ENCODE data around the gene RHOBTB3. TPM values are rescaled to one million over a fixed set of nuclear protein-coding genes. Genes with fewer than 3 reads are reported as not detected.
"Not testable (repeated sequence)": the region's sequence is repeated elsewhere in the genome, so short reads cannot be mapped to it uniquely, and the experiment has no call there.

The RHOBTB3 gene
- total RNA-seq, 4 donors from 2014 or later: 31.0 to 74.2 (median 46.3) TPM

- 87% methylated on average over 27 of the region's 27 CpGs for WGBS
- Histone ChIP-seq H3K4me1 (no peaks in the 10 kb centered on the region), H3K4me3 (no peak overlapping the region), H3K9me3 (no peaks in the 10 kb centered on the region), H3K27me3 (no peaks in the 10 kb centered on the region), H3K27ac (no peak overlapping the region), H3K36me3 (no peaks in the 10 kb centered on the region)
- DNase-seq (ENCODE audit: low spot score in 2 of 2): no peak
- TF ChIP-seq CTCF (IDR thresholded peaks at IDR 0.05) (no peak), POLR2A (IDR thresholded peaks at IDR 0.05) (no peak), EP300 (IDR thresholded peaks at IDR 0.05) (no peak), POLR2AphosphoS5 (IDR thresholded peaks at IDR 0.05) (no peak)
Observed at GRCh38 chr5:95711501-95712346, 19.4 kb upstream of the RHOBTB3 start.

DNA sequence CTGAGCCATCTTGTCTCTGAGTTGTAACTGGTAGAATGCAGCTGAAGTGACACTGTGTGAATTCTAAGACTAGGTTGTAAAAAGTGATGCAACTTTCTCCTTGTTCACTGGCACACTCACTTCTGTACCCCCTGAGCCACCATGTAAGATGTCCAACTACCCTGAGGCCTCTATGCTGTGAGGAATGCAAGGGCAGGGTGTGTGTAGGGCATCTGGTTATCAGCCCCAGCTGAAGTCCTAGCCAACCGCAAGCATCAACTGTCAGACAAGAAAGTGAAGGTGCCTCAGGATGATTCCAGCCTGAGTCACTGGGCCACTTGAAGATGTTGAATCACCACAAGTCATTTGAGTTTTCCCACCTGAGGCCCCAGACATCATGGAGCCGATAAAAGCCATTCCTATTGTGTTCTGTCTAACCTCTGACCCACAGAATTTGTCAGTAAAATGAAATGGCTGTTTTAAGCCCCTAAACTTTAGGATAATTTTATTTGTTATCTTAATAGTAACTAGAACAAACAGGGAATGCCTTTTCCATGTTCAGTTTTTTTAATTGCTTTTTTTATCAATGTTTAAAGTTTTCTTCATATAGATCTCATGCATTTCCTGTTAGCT is 18.7 kb upstream of the RHOBTB3 start:
- H3K4me3 ChIP-seq: no peak overlapping the region
- H3K27me3 ChIP-seq: no peaks in the 10 kb centered on the region
- TF ChIP-seq CTCF (IDR thresholded peaks at IDR 0.05): no peak
- no peak for TF ChIP-seq EP300 (IDR thresholded peaks at IDR 0.05)
- TF ChIP-seq POLR2A (IDR thresholded peaks at IDR 0.05): no peak
- no peak for TF ChIP-seq POLR2AphosphoS5 (IDR thresholded peaks at IDR 0.05)
- no peak for DNase-seq (ENCODE audit: low spot score in 2 of 2)
- H3K27ac ChIP-seq: no peak overlapping the region
- H3K9me3 ChIP-seq: no peaks in the 10 kb centered on the region
- WGBS: 57% methylated on average over 2 of the region's 2 CpGs
- H3K36me3 ChIP-seq: no peaks in the 10 kb centered on the region
- H3K4me1 ChIP-seq: no peaks in the 10 kb centered on the region

DNA sequence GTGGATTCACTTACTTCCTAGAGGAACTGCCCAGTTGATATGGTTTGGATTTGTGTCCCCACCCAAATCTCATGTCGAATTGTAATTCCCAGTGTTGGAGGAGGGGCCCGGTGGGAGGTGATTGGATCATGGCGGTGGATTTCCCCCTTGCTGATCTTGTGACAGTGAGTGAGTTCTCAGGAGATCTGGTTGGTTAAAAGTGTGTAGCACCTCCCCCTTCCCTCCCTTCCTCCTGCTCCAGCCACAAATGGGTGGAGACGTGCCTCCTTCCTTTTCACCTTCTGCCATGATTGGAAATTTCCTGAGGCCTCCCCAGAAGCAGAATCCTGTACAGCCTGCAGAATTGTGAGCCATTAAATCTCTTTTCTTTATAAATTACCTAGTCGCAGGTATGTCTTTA is 17.9 kb upstream of the RHOBTB3 start:
- not testable (repeated sequence) for H3K9me3 ChIP-seq; H3K36me3 ChIP-seq; H3K4me3 ChIP-seq; DNase-seq (ENCODE audit: low spot score in 2 of 2); H3K27ac ChIP-seq; H3K4me1 ChIP-seq; H3K27me3 ChIP-seq
- WGBS: 92% methylated on average over 5 of the region's 5 CpGs

GRCh38 chr5:95713960-95714710 is 17.0 kb upstream of the RHOBTB3 start:
- H3K9me3 ChIP-seq: no peaks in the 10 kb centered on the region
- no peaks in the 10 kb centered on the region for H3K36me3 ChIP-seq
- H3K4me3 ChIP-seq: no peak overlapping the region
- WGBS: 94% methylated on average over 4 of the region's 4 CpGs
- TF ChIP-seq EP300 (IDR thresholded peaks at IDR 0.05) (no peak), POLR2AphosphoS5 (IDR thresholded peaks at IDR 0.05) (no peak), POLR2A (IDR thresholded peaks at IDR 0.05) (no peak), CTCF (IDR thresholded peaks at IDR 0.05) (no peak)
- H3K27ac ChIP-seq: no peak overlapping the region
- no peak for DNase-seq (ENCODE audit: low spot score in 2 of 2)
- H3K27me3 ChIP-seq: no peaks in the 10 kb centered on the region
- no peaks in the 10 kb centered on the region for H3K4me1 ChIP-seq

GRCh38 chr5:95715799-95716461 is 15.2 kb upstream of the RHOBTB3 start:
- Histone ChIP-seq H3K36me3 (no peaks in the 10 kb centered on the region), H3K4me3 (no peak overlapping the region), H3K9me3 (no peaks in the 10 kb centered on the region), H3K4me1 (no peaks in the 10 kb centered on the region), H3K27ac (no peak overlapping the region), H3K27me3 (no peaks in the 10 kb centered on the region)
- TF ChIP-seq EP300 (IDR thresholded peaks at IDR 0.05) (no peak), POLR2AphosphoS5 (IDR thresholded peaks at IDR 0.05) (no peak), POLR2A (IDR thresholded peaks at IDR 0.05) (no peak), CTCF (IDR thresholded peaks at IDR 0.05) (no peak)
- WGBS: 91% methylated on average over 5 of the region's 5 CpGs
- DNase-seq (ENCODE audit: low spot score in 2 of 2): no peak

All from suprapubic skin (tissue), 4 donors.